HG02981 (cell line): Measurements from ENCODE around the gene SMYD3.

Experiments
- ATAC-seq: cut with Tn5 transposase; IDR thresholded peaks from one replicate; pipeline ENCODE4 v1.9.1; 2021; ENCODE audit warnings: mild to moderate bottlenecking, moderate library complexity; ENCODE audit not compliant: unreplicated experiment

SMYD3 gene

GRCh38 chr1:246189126-246189525 is 318.0 kb downstream of the SMYD3 start:
- ATAC-seq = no peak

DNA sequence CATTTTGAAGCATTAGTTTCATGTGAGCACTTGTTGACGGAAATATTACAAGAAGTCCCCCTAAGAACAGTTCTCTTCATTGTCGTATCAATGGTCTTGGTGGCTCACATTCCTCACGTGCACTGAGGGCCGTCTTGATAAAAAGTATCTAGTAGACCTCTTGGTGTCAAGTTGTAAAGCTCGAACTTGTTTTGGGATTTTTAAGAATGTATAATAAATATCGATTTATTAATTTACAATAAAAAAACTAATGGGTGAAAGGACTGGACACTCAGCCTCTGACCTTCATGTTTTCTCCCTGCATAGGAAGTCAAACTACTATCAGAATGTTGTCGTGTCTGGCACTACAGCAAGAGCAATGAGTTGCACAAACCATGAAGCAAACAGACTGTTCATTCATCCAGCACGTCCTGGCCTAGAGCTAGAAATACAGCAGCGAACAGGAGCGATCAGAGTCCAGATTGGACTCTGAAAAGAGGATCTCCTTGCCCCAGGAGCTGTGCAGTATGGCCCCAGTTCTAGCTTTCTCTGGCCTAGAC is 319.2 kb downstream of the SMYD3 start:
- ATAC-seq = no peak

DNA sequence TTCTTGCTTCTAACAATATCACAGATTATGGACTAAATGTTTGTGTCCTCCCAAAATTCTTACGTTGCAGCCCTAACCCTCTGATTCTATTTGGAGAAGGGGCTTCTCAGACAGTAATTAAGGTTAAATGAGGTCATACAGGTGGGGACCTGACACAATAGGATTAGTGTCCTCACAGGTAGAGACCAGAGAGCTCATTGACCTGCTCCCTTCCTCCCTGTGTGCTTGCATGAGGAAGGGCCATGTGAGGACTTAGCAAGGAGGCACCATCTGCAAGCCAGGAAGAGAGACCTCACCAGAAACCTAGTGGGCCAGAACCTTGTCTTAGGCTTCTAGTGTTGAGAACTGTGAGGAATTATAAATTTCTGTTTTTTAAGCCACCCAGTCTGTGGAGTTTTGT is 322.6 kb downstream of the SMYD3 start:
- no peak for ATAC-seq

- no peak for ATAC-seq
Measured at GRCh38 chr1:246182149-246182851, 324.8 kb downstream of the SMYD3 start.

DNA sequence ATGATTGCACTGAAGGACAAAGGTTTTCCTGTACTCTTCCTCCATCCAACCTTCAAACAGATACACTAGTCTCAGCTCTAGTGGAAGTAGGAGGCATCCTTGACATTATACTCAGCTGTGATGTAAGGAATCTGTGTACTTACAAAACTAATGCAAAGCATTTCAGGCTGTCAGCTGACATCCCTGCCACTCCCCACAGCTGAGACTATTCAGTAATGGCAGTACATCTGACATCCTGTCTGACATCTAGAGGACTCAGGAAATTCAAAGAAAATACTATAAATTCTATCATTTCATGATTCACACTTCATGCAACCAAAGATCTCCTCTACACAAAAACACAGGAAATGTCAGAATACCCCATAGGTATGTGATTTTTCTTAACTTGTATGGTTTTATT is 325.8 kb downstream of the SMYD3 start:
- ATAC-seq = no peak

DNA sequence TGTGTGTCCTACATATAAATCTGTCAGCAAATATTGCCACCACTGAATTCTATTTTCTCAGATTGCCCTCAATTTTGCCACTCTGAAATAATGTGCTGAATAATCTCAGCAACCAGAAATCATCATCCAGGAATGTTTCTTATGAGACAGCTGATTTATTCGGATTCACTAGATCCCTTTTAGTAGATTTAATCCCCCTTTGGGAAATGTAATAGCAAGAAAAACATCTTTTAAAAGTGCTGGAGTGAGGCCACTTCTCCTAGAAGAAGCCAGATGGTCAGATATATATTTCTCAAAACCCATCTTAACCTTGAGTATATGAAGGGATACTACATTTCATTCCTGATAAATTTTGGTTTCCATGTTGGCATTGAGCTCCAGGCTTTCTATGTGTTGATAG is 327.7 kb downstream of the SMYD3 start:
- no peak for ATAC-seq

- ATAC-seq = no peak
Measured at GRCh38 chr1:246178717-246179311, 328.3 kb downstream of the SMYD3 start.

GRCh38 chr1:246176126-246177024 is 330.7 kb downstream of the SMYD3 start:
- no peak for ATAC-seq

GRCh38 chr1:246170574-246171261 is 336.4 kb downstream of the SMYD3 start:
- peak; percentile 86 for ATAC-seq

DNA sequence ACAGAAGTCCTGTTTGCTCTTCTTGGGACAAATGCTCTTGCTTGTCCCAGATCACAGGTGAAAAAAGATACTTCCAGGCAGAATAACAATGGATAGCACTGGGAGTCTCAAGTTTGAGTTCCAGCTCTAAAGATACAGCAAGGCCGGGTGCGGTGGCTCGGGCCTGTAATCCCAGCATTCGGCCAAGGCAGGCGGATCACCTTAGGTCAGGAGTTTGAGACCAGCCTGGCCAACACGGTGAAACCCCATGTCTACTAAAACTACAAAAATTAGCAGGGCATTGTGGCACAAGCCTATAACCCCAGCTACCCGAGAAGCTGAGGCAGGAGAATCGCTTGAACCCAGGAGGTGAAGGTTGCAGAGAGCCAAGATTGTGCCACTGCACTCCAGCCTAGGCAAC is 337.6 kb downstream of the SMYD3 start:
- ATAC-seq = no peak

GRCh38 chr1:246169019-246169418 is 338.1 kb downstream of the SMYD3 start:
- no peak for ATAC-seq

- no peak for ATAC-seq
Measured at GRCh38 chr1:246166841-246167240, 340.2 kb downstream of the SMYD3 start.

- ATAC-seq = no peak
Measured at GRCh38 chr1:246165826-246166709, 341.0 kb downstream of the SMYD3 start.

- no peak for ATAC-seq
Measured at GRCh38 chr1:246164764-246165163, 342.3 kb downstream of the SMYD3 start.

- ATAC-seq = no peak
Measured at GRCh38 chr1:246162560-246162959, 344.5 kb downstream of the SMYD3 start.

GRCh38 chr1:246161626-246162025 is 345.5 kb downstream of the SMYD3 start:
- ATAC-seq = no peak

DNA sequence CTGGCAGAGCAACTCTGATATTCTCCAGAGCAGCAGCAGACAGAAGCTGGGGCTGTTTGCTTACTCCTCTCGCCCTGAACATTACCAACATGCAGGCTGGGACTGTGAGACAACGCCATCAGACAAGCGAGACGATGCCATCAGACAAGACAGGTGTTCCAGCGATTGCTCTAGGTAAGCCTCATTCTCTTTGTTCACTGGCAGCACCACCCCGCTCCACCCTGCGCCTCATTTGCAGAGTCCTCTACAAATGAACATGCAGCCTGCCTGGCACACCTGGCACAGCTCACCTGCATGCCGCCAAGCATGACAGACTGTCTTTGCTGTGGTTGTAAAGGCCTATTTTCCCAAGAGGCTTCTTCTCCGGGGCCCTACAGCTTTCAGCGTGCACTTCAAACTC is 346.2 kb downstream of the SMYD3 start:
- ATAC-seq = no peak

- no peak for ATAC-seq
Measured at GRCh38 chr1:246160374-246160773, 346.7 kb downstream of the SMYD3 start.

DNA sequence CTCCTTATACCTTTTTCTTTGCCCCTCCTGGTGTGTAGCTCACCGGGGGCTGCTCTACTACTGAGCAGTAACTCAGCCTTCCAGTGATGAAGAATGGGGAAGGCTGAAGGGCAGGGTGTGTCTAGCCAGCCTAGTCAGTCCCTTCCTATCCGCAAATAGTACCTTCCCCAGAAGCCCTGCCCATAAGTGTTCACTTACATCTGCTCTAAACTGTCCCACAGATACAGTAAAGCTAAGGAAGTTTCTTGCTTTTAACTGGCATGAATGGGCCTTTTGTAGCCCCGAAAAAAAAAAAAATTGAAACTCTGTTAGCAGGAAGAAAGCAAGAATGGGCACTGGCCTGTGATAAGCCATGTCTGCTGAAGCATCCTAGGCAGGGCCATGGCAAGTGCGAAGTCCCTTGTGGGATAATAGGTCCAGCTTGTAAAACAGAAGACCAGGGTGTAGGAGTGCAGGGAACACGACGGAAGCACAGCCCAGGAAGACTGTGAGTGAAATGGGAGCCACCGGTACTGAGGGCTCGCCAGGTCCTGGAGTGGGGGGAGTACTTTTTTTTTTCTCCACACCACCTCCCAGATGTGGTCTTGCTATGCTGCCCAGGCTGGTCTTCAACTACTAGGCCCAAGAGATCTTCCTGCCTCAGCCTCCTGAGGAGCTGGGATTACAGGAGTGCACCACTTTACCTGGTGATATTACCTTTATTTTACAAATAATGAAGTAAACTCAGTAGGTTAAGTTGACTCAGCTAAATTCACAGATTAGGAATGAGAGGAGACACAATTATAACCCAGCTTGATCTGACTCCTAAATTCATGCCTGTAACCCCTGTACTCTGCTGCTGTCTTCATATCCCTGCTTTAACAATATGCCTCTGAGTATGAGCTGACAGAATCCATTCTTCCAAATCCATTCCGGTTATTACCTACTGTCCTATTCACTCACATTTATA is 347.5 kb downstream of the SMYD3 start:
- no peak for ATAC-seq
